ENCODE measurements around the gene SRPX.

DNA sequence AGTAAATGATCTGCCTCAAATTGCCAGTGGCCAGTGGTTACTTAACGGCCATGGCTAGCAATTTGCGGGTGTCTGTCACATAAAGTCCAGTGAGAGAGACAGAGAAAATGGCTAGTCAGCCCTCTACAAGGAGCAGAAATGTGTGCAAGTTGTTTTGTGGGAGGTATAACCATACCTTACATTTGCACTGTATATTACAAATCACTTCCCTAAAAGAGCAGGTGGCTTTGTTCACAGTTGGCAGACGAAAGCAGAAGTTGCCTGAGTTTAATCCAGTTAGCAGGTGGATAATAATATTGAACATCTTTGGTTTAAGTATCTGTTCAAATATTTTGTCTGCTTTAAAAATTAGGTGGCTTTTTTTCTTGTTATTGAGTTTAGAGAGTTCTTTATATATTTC is 15.6 kb downstream of the SRPX start:
- TF ChIP-seq CTCF (IDR thresholded peaks at IDR 0.05; ENCODE audit: low read length): no peak
- no peak for TF ChIP-seq EZH2 (optimal IDR thresholded peaks at IDR 0.05; ENCODE audit: low read depth, low read length)
